HUDEP-2 (cell line): Measurements from ENCODE around the gene LARP6.
A peak's percentile ranks its signal among the peaks of the same experiment; 100 is the strongest.

ENCODE experiments used
- DNase-seq, 76 experiments: peaks; one replicate each; lab custom pipeline; 2025; ENCODE audit not compliant: unreplicated experiment in 76 of 76; lab: John Stamatoyannopoulos, UW

The LARP6 gene

DNA sequence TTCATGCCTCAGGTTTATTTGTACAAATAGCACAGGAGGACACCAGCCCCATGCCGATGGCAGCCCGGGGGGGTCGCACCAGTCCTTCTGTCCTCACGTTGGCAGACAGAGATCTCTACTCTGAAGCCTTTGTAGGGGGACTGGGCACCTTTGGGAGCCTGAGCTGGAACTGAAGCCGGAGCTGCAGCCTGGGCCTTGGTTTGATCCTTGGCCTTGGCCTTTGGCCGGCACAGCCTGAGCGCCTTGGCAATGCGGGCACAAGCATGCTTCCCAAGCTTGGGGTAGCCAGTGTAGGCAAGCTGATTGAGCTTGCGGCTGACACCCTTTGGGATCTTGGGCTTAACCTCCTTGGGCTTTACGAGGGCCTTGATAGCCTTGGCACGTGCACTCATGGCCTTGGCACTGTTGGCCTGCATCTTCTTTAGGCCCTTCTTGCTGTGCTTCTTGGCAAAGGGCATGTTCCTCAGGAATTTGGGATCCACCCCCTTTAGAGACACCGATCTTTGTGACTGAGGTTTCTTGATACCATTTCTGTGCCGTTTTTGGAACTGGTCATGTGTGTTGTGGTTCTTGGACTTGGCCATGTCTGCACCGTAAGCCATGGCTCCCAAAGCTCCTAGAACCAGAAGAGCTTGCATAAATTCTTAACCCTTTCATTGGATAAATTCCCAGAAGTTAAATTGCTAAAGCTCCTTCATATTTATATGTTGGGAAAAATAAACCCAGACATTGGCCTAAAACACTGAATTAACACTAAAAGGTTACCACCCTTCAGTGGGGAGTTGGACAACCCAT, 57.2 kb downstream of the LARP6 start:
- no peak for DNase-seq

DNA sequence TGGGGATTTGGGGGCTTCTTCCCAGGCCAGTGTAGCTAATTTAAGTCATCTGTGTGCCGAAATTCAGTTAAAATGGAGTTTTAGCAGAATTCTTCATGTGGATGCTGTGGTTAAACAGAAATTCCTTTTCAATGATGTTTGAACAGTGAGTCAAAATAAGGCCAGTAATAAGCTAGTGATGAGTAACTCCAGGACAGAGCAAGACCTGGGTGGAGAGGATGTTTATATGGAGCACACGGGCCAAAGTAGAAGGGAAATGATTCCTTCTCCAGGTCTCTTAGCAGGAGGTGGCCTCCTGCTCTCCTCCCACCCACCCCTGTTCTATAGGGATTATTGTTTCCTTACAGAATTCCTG, 58.7 kb downstream of the LARP6 start:
- DNase-seq = no peak

DNA sequence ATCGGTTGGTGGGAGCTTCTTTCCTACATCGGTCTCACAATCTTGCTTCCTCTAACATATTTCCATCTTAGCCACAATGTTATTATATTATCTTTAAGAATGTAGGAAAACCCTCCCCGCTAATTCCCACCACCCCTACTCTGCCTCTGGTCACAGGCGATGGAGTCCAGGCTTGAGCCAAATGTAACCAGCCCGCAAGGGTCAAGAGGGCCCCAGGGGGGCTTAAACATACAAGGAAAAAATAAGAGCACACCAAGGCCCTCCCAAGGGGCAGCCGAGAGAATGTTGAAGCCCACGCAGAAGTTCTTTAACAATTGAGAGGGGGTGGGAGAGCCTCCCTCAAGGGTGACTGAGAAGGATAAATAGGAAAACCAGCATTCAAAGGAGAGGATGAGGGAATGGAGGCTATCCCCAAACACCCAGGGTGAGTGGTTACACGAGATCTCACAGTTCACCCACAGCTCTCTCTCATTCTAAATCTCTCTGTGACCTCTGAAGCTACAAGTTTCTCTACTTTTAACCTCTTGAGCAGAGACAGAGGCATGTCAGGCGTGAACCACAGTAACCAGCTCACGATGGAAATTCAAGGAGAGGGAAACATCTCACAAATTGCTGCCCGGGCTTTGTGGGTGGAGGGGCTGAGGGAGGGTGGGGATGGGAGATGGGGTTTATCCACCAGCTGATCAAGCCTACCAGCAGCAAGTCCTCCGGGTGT, 59.2 kb downstream of the LARP6 start:
- DNase-seq = no peak

DNA sequence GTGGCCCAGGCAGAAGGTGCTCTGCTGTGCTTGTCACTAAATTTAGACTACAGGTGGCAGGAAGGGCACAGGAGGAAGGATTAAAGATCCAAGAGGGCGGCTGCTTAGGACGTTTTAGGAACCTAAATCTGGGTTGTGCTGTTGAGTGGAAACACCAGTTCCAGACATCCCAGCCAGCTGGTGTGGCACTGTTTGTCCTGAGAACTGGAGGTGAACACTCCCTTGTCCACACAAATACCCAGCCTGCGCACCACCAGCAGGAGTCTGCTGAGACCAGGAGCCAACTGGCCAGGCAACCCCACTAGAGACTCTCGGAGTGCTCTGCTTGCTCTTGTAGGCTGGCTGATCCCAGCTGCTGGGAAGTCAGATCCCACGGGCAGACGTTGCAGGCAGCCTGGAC, 60.3 kb downstream of the LARP6 start:
- no peak for DNase-seq

DNA sequence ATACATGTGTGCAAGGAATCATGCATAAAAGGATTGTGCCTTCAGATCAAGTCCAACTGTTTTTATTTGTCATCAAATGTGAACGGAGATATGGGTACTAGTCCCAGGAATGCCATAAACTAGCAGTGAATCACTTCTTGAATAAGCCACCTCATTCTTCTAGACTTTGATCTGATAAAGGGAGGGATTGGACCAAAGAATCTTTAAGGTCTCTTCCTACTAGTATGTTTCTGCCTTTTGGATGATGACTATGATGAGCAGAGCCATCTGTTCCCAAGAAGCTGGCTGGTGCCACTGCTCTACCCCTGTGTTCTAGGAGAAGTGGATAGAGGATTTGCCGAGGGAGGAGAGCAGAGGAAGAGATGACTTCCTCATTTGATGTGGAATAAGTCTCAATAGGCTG, 61.8 kb downstream of the LARP6 start:
- no peak for DNase-seq

DNA sequence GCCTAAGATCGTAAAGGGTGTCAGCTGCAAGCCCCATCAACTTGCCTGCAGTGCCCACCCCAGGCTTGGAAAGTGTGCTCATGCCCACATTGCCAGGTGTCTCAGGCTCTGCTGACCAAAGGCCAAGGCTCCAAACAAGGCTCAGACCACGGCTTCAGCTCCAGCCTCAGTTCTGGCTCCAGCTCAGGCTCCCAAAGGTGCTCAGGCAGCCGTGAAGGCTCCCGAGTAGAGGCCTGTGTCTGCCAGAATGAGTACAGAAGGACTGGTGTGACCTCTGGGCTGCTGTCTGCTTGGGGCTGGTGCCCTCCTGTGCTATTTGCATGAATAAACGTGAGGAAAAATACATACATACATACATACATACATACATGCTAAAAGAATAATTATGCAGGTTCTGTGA, 62.7 kb downstream of the LARP6 start:
- DNase-seq = no peak

DNA sequence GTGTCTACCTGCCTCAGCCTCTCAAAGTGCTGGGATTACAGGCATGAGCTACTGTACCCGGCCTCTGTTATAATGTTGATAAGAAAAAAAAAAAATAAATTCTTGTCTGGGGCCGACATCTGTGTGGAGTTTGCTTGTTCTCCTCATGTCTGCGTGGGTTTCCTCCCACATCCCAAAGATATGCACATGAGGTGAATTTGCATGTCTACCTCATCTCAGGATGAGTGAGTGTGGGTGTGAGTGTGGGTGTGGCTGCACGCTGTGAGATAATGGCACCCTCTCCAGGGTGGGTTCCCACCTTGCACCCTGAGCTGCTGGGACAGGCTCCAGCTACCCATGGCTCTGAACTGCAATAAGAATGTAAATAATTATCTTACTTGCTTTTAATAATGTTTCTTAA, 64.7 kb downstream of the LARP6 start:
- DNase-seq = peak in 51 of 76 experiments; percentile 2 to 80 (median 20)

DNA sequence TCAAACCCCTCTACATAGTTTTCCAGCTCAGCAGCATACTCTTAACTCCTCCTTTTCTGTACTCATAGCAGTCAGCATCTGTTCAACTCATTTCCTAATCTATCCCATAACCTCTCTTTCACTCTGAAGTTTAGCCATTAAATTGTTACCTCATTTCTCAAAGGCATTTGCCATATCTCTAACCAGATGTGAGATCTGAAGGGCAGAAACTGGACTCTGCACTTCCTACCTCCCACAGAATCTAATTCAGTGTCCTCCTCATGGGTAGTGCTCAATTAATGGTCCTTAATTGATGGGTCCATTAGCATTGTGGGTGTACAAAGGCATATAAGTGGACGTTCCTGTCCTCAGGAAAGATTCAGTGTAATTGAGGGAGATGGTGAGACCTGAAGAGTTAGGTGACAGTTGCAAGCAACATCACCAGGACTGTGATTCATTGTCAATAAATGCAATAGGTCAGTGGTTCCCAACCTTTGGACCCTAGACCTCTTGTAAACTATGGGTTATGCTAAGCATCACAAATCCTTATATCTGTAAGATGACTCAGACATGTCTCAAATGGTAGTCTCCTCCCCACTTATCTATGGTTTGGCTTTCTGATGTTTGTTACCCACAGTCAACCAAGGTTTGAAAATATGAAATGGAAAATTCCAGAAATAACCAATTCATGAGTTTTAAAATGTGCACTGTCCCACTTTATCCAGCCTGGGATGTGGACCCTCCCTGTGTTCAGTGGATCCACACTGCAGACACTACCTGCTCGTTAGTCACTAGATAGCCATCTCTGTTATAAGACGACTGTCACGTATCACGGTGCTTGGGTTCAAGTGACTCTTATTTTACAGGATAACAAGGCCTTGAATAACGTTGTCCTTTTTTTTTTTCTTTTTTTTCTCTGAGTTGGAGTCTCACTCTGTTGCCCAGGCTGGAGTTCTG, 65.6 kb downstream of the LARP6 start:
- DNase-seq = peak in 1 of 76 experiments; percentile 4

DNA sequence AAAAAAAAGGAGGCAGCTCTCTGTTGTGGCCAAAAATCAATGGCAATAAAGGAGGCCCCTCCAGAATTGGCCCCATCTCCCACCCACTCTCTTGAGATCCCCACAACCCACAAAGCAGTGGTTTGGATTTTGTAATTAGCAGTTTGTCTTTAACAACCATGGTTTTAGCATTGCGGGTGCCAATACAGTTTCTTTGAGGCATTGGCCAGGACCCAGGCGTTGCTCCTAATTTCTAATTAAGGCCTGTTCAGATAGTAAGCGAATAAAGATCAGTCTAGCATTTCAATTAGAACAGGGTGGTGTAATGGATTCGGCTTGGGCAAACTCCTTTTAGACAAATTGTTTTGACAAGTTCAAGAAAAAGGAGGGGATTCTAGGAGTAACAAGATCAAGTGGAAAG, 67.0 kb downstream of the LARP6 start:
- DNase-seq = no peak

DNA sequence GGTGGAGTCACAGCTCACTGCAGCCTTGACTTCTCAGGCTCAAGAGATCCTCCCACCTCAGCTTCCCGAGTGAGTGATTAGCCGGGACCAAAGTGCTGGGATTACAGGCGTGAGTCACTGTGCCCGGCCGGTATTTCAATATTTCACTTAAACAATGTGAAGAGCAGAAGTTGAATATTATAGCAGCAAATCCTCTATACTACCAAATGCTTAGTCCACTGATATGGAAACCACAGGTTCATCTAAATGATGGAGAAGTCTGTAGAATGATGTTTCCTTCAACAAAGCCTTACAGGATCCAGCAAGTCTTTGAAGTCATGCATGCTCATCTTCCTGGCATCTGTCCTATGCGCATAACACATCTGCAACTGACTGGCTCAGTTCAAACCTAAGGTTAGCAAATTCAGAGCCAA, 70.3 kb downstream of the LARP6 start:
- no peak for DNase-seq

DNA sequence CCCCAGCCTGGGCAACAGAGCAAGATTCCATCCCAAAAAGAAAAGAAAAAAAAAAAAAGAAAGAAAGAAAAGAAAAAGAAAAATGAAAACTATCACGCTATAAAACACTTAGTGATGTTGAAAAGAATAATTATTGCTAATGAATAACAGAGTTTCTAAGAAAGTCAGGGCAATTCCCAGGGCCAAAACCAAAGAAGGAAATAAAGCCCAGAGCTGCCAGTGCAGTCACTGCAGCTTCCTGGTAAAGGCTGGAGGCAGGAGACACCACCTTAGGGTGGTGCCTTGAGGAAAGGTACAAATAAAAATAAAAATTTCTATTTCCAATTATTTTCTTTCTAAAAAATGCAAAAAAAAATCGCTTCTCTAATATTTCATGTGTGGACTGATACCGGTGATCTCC, 70.9 kb downstream of the LARP6 start:
- DNase-seq = no peak

DNA sequence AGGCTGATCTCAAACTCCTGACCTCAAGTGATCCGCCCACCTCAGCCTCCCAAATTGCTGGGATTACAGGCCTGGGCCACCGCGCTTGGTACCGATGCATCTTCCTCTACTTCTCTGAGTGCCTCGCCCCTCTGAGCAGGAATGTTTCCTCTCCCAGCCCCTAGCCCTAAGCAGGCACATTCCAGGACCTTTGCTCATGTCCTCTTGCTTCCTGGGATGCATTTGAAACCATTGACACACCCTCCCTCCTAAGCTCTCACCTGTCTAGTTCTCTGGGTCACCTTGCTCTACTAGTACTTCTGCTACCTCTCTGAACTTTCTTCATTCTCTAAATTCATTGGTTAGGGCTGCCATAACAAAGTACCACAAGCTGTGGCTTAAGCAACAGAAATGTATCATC, 72.7 kb downstream of the LARP6 start:
- no peak for DNase-seq
